ENCODE measurements around the gene ARHGEF37. TPM values are rescaled to one million over a fixed set of nuclear protein-coding genes. Genes with fewer than 3 reads are reported as not detected.
"Not testable (repeated sequence)": the region's sequence is repeated elsewhere in the genome, so short reads cannot be mapped to it uniquely, and the experiment has no call there.

The ARHGEF37 gene
- total RNA-seq, 1 donor from 2014 or later: 11.9 TPM

DNA sequence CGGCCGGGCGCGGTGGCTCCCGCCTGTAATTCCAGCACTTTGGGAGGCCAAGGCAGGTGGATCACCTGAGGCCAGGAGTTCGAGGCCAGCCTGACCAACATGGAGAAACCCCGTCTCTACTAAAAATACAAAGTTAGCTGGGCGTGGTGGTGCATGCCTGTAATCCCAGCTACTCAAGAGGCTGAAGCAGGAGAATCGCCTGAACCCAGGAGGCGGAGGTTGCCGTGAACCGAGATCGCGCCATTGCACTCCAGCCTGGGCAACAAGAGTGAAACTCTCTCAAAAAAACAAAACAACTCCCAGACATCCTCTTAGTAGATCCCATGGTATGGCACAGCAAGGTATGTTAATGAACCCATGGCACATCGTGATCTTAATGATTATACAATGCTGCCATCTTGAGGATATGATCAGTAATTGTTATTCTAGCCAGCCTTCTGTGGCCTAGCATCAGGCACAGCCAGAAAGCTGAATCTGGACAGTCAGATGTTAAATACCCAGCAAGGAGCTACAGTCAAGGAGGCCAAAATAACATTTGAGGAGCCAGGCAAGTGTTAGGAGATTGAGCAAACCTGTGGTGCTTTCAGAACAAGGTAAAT, 16.7 kb upstream of the ARHGEF37 start:
- DNase-seq (ENCODE audit: low spot score): not testable (repeated sequence)

DNA sequence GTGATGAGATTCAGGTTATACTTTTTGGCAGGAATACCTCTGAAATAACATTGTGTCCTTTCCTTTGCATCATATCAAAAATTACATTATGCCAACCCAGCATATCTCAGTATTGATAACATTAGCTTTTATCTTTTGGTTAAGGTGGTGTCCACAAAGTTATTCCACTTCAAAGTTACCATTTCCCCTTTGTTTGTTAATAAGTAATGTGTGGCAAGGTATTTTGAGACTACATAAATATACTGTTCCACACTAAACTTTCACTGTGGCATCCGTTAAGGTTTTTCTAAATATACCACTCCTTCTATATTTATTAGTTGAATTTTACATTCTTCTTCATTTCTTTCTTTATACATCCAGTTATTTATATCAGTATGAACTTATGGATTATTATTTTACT, 14.1 kb upstream of the ARHGEF37 start:
- DNase-seq (ENCODE audit: low spot score): no peak

GRCh38 chr5:149572170-149572569, 9.1 kb upstream of the ARHGEF37 start:
- DNase-seq (ENCODE audit: low spot score): no peak

DNA sequence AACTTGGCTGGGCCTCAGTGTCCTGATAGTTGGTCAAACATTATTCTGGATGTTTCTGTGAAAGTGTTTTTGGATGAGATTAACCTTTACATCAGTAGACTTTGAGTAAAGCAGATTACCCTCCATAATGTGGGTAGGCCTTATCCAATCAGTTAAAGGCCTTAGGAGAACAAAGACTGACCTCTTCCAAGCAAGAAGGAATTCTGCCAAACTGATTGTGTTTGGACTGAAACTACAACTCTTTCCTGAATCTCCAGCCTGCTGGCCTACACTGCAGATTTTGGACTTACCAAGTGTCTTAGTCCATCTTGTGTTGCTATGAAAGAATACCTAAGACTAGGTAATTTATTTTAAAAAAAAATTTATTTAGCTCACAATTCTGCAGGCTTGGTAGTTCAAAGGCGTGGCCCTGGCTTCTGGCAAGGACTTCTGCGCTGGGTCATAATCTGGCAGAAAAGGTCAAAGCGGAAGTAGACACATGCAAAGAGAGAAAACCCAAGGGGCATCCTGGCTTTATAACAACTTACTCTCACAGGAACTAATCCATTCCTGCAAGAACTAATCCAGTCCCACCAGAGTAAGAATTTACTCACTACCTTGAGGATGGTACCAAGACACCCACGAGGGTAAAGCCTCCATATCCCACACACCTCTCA, 8.6 kb upstream of the ARHGEF37 start:
- no peak for DNase-seq (ENCODE audit: low spot score)

- no peak for DNase-seq (ENCODE audit: low spot score)
Observed at GRCh38 chr5:149575131-149575530, 6.2 kb upstream of the ARHGEF37 start.

GRCh38 chr5:149576021-149576420, 5.3 kb upstream of the ARHGEF37 start:
- DNase-seq (ENCODE audit: low spot score): no peak

GRCh38 chr5:149578896-149579295, 2.4 kb upstream of the ARHGEF37 start:
- no peak for DNase-seq (ENCODE audit: low spot score)

- no peak for DNase-seq (ENCODE audit: low spot score)
Observed at GRCh38 chr5:149580808-149581191, 498 bp upstream of the ARHGEF37 start.

GRCh38 chr5:149581931-149582768, 852 bp downstream of the ARHGEF37 start:
- DNase-seq (ENCODE audit: low spot score): no peak

- DNase-seq (ENCODE audit: low spot score): peak; percentile 64
Observed at GRCh38 chr5:149583394-149583793, 2.1 kb downstream of the ARHGEF37 start.

DNA sequence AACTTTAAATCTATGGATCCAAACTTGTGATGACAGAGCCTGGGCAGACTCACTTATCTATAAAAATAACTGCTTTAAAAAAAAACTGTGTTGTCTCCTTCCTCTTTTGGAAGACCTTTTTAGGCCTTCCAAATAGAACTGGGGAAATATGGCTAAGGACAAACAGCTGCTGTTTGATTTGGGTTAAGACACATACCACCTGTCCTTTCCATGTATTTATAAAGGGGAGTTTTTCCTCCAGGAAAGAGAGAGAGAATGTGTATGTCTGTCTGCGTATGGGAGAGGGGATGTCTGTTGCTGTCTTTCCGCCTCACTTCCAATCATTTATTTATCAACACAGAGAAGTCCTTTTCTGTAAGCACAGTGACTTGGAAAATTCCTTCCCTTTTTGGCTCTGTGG, 2.8 kb downstream of the ARHGEF37 start:
- no peak for DNase-seq (ENCODE audit: low spot score)

- no peak for DNase-seq (ENCODE audit: low spot score)
Observed at GRCh38 chr5:149585910-149586309, 4.6 kb downstream of the ARHGEF37 start.

- DNase-seq (ENCODE audit: low spot score): no peak
Observed at GRCh38 chr5:149586708-149587318, 5.5 kb downstream of the ARHGEF37 start.

GRCh38 chr5:149588936-149589335, 7.6 kb downstream of the ARHGEF37 start:
- DNase-seq (ENCODE audit: low spot score): peak; percentile 26

GRCh38 chr5:149593370-149593769, 12.1 kb downstream of the ARHGEF37 start:
- no peak for DNase-seq (ENCODE audit: low spot score)

GRCh38 chr5:149594206-149594895, 13.1 kb downstream of the ARHGEF37 start:
- no peak for DNase-seq (ENCODE audit: low spot score)

DNA sequence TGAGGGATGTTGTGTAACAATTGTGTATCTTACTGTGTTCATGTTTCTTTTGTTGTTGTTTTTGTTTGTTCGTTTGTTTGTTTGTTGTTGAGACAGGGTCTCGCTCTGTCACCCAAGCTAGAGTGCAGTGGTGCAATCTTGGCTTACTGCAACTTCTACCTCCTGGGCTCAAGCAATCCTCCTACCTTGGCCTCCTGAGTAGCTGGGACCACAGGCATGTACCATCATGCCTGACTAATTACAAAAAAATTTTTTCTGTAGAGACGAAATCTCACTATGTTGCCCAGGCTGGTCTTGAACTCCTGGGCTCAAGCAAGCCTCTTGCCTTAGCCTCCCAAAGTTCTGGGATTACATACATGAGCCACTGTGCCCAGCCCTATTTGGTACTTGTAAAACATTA, 13.8 kb downstream of the ARHGEF37 start:
- not testable (repeated sequence) for DNase-seq (ENCODE audit: low spot score)

GRCh38 chr5:149596712-149597111, 15.4 kb downstream of the ARHGEF37 start:
- no peak for DNase-seq (ENCODE audit: low spot score)

GRCh38 chr5:149597618-149598017, 16.3 kb downstream of the ARHGEF37 start:
- DNase-seq (ENCODE audit: low spot score): no peak

DNA sequence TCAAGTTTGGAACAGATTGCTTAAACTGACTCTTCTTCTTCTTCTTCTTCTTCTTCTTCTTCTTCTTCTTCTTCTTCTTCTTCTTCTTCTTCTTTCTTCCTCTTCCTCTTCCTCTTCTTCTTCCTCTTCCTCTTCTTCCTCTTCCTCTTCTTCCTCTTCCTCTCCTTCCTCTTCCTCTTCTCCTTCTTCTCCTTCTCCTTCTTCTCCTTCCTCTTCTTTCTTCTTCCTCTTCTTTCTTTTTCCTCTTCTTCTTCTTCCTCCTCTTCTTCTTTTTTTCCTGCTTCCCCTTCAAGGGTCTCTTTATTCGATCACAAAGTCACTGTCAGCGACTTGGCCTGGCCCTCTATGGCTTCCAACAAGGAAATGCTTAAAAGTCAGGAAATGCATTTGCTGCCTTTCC, 16.9 kb downstream of the ARHGEF37 start:
- not testable (repeated sequence) for DNase-seq (ENCODE audit: low spot score)

DNA sequence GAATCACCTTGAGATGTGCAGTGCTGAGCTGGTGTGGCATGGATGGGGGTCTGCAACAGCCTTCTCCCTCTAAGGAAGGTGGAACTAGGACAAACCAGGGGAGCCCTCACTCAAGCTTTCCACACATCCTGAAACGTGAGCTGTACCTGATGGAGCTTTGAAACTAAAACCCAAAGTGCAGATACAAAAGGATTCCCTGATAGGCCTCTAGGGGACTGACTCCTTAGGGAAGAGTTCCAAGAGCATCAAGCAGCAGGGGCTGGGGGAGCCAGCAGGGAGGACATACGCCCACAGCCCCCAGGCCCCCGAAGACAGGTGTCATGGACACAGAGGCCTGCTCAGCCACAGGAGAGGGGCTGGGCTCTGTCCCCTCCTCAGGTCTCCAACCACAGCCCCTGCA, 17.7 kb downstream of the ARHGEF37 start:
- DNase-seq (ENCODE audit: low spot score): no peak

DNA sequence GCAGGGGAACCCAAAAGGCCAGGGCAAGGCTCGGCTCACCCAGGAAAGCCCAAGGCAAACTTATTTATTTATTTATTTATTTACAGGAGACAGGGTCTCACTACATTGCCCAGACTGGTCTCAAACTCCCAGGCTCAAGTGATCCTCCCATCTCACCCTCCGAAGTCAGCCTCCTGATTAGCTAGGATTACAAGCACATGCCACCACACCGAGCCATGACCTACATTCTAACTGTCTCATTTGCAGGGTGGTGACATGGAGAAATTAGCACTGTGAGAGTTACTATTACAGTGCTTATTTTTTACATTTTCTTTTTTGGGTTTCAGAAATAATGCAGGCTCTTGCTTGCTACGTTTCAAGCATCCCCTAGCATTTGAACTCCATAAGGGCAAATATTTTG, 18.1 kb downstream of the ARHGEF37 start:
- no peak for DNase-seq (ENCODE audit: low spot score)
